ENCODE measurements around the gene FGFRL1.
A peak's percentile ranks its signal among the peaks of the same experiment; 100 is the strongest.

The FGFRL1 gene

GRCh38 chr4:991451-992296 is 19.8 kb upstream of the FGFRL1 start:
- TF ChIP-seq TCF12 (IDR thresholded peaks at IDR 0.05; ENCODE audit: low read depth) (no peak), YY1 (IDR thresholded peaks at IDR 0.05; ENCODE audit: low read depth) (no peak), EGR1 (IDR thresholded peaks at IDR 0.05) (no peak)

- TF ChIP-seq REST (IDR thresholded peaks at IDR 0.05; ENCODE audit: low read depth) (no peak), EP300 (IDR thresholded peaks at IDR 0.05; ENCODE audit: borderline replicate concordance) (no peak), TEAD4 (IDR thresholded peaks at IDR 0.05) (no peak), RAD21 (IDR thresholded peaks at IDR 0.05; ENCODE audit: low read depth) (no peak), NFIC (IDR thresholded peaks at IDR 0.05) (no peak), FOXM1 (IDR thresholded peaks at IDR 0.05; ENCODE audit: borderline replicate concordance, low read depth) (no peak), TAF1 (IDR thresholded peaks at IDR 0.05; ENCODE audit: low read depth) (no peak), YY1 (IDR thresholded peaks at IDR 0.05; ENCODE audit: low read depth) (no peak), CEBPB (IDR thresholded peaks at IDR 0.05) (no peak), MAX (IDR thresholded peaks at IDR 0.05) (no peak), TCF12 (IDR thresholded peaks at IDR 0.05; ENCODE audit: low read depth) (no peak)
- TF ChIP-seq, protein P1, sequence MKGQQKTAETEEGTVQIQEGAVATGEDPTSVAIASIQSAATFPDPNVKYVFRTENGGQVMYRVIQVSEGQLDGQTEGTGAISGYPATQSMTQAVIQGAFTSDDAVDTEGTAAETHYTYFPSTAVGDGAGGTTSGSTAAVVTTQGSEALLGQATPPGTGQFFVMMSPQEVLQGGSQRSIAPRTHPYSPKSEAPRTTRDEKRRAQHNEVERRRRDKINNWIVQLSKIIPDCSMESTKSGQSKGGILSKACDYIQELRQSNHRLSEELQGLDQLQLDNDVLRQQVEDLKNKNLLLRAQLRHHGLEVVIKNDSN (IDR thresholded peaks at IDR 0.05), result no peak
Observed at GRCh38 chr4:992297-993110, 18.9 kb upstream of the FGFRL1 start.

DNA sequence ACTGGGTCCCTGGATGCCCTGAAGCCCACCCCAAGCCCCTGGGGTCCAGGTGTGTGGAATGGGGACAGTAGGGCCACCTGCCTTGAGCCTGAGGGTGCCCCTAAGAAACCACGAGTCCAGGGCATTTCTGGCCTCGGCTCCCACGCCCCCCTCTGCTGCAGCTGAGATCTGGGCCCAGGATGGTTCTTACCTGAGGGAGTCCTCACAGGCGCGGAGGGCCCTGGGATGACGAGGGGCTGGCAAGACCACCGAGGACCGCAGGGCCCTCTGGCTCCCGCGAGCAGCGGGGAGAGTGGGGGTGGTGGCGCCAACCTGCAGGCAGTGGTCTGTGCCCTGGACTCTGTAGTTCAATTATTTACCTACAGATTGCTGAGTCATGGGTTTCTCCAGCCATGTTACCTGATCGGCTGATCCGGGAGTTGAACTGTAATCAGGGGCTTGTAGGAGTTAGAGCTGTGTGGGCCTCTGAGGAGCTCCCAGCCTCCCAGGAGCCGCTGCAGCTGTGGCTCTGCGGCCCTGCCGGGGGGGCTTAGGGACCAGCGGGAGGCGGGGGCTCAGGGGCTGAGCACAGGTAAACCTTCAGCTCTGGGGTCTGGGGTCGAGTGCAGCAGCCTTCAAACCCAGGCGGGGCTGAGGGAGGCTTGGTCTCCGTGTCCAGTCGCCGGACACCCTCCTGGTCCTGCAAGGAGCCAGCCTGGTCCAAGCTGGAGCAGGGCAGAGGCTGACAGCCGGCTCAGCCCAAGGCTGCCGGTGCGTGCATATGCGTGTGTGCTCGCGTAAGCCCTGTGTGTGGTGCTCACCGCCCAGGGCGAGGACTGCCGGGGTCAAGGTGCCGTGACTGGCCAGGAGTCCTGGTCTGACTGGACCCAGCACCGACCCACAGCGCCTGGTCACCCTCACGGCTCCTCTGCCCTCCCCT is 18.1 kb upstream of the FGFRL1 start, which contains the start of gene SLC26A1:
TSS of gene SLC26A1 (minus strand) at position 294 of the 919 bp plus-strand sequence. CDS start 1,701 bp downstream, outside the sequence.
- no peak for TF ChIP-seq CREB1 (IDR thresholded peaks at IDR 0.05; ENCODE audit: low read depth)
- no peak for TF ChIP-seq RAD21 (IDR thresholded peaks at IDR 0.05; ENCODE audit: low read depth)
- no peak for TF ChIP-seq REST (IDR thresholded peaks at IDR 0.05; ENCODE audit: low read depth)

GRCh38 chr4:995311-996026 is 16.0 kb upstream of the FGFRL1 start:
- TF ChIP-seq RAD21 (IDR thresholded peaks at IDR 0.05; ENCODE audit: low read depth), result peak; percentile 22; the same call in 1 of the 2 replicates
- TF ChIP-seq REST (IDR thresholded peaks at IDR 0.05; ENCODE audit: low read depth), result no peak
